ENCODE measurements around the gene PTGES.
"Not testable (repeated sequence)": the region's sequence is repeated elsewhere in the genome, so short reads cannot be mapped to it uniquely, and the experiment has no call there.

PTGES gene

DNA sequence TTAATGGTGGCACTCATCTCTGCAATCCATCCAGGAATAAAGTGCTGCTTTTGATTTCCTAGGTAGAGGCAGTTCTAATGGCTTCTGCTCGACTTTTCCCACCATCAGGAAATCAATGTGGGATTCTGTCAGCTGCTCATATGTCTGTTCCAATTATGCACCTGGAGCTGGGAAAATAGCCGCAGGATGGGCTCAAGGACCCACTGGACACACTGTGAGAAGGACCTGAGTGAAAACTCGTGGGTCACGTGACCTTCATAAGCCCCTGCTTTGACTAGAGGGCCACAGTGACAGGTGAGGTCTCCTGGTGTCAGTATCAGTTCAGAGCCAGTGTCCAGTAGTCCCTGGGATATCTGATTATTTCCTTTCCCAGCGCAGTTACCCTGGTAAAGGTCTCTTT, 17.9 kb upstream of the PTGES start:
- TF ChIP-seq, protein P1, sequence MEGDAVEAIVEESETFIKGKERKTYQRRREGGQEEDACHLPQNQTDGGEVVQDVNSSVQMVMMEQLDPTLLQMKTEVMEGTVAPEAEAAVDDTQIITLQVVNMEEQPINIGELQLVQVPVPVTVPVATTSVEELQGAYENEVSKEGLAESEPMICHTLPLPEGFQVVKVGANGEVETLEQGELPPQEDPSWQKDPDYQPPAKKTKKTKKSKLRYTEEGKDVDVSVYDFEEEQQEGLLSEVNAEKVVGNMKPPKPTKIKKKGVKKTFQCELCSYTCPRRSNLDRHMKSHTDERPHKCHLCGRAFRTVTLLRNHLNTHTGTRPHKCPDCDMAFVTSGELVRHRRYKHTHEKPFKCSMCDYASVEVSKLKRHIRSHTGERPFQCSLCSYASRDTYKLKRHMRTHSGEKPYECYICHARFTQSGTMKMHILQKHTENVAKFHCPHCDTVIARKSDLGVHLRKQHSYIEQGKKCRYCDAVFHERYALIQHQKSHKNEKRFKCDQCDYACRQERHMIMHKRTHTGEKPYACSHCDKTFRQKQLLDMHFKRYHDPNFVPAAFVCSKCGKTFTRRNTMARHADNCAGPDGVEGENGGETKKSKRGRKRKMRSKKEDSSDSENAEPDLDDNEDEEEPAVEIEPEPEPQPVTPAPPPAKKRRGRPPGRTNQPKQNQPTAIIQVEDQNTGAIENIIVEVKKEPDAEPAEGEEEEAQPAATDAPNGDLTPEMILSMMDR (IDR thresholded peaks at IDR 0.05; ENCODE audit: extremely low read depth, insufficient read depth, missing control alignments): no peak
- in situ Hi-C loops (cut with MboI; ENCODE audit: low pct_unique_long_range_greater_than_20kb, low sequenced_read_pairs, unreplicated experiment): no loop called here
- no peak for DNase-seq (ENCODE audit: low spot score)

DNA sequence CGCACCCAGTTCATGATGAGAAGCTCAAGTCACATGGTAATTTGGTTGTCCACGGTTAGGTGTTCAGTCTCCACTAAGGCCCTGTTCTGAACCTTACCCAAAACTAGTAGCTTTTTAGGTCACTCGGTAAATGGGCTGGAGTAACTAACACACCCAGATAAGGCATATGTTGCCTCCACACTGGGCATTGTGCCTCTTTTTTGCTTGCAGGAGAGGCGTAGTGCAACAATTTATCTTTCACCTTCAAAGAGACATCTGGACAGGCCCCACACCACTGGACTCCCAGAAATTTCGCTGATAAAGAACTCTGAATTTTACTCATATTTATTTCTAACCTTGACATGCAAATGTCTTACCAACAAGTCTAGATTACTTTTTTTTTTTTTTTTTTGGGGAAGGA, 16.8 kb upstream of the PTGES start:
- TF ChIP-seq, protein P1 (IDR thresholded peaks at IDR 0.05; ENCODE audit: extremely low read depth, insufficient read depth, missing control alignments): no peak
- in situ Hi-C loops (cut with MboI; ENCODE audit: low pct_unique_long_range_greater_than_20kb, low sequenced_read_pairs, unreplicated experiment): no loop called here
- no peak for DNase-seq (ENCODE audit: low spot score)

DNA sequence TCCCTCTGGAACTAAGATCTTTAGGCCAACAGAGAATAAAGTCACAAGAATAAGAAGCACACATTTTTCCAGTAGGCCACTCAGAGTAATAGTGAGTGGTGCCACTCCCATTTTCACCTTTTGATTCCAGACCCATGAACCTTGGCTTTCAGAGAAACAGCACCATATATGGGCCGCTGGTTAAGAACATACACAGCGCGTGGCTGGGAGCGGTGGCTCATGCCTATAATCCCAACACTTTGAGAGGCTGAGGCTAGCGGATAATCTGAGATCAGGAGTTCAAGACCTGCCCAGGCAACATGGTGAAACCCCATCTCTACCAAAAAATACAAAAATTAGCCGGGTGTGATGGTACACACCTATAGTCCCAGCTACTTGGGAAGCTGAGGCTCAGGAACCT, 15.6 kb upstream of the PTGES start:
- in situ Hi-C loops (cut with MboI; ENCODE audit: low pct_unique_long_range_greater_than_20kb, low sequenced_read_pairs, unreplicated experiment): no loop called here
- DNase-seq (ENCODE audit: low spot score): no peak
- TF ChIP-seq, protein P1 (IDR thresholded peaks at IDR 0.05; ENCODE audit: extremely low read depth, insufficient read depth, missing control alignments): no peak

DNA sequence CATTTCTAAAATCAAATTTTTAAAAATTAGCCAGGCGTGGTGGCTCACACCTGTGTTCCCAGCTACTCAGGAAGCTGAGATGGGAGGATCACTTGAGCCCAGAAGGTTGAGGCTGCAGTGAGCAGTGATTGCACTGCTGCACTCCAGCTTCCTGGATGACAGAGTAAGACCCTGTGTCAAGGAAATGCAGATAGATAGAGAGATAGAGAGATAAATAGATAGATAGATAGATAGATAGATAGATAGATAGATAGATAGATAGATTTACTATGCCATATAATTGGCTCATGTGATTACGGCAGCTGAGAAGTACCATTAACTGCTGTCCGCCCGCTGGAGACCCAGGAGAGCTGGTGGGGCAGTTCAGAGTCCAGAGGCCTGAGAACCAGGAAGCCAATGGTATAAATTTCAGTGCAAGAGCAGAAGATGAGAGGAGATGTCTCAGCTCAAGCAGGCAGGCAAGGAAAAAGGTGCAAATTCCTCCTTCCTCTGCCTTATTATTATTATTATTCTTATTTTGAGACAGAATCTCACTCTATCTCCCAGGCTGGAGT, 13.0 kb upstream of the PTGES start:
- no peak for DNase-seq (ENCODE audit: low spot score)
- in situ Hi-C loops (cut with MboI; ENCODE audit: low pct_unique_long_range_greater_than_20kb, low sequenced_read_pairs, unreplicated experiment): no loop called here
- TF ChIP-seq, protein P1 (IDR thresholded peaks at IDR 0.05; ENCODE audit: extremely low read depth, insufficient read depth, missing control alignments): no peak

DNA sequence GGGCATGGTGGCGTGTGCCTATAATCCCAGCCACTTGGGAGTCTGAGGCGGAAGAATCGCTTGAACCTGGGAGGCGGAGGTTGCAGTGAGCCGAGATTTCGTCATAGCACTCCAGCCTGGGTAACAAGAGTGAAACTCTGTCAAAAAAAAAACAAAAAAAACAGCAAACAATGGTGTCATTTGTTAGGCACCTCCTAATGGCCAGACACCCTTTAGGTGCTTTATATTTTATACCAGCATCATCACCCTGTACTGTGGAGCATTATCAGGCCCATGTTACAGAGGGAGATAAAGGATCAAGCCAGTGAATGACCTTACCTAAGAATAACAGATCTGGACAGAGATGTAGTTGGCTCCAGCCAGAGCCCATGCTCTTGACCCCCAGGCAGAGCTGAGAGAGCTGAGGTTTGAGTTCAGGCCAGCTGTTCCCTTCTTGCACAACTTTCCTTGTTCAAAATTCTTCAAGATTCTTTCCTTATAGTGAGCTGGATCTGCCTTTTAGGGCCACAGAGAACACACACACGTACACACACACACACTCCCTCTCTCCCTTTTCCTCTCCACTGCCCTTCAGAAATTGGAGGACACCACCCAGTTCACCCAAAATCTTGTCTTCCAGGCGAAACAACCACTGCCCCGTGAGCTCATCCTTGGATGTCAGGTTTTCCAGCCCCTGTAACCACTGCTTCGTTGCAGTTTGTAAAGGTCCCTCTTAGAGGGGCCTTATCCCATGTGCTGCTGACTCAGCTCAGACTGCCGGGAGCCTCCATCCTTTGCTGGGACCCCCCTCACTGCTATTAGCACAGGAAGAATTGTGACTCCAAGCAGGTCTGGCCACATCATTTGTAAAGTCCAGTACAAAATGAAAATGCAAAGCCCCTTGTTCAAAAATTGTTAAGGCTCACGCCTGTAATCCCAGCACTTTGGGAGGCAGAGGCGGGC, 10.4 kb upstream of the PTGES start:
- TF ChIP-seq, protein P1 (IDR thresholded peaks at IDR 0.05; ENCODE audit: extremely low read depth, insufficient read depth, missing control alignments): no peak
- in situ Hi-C loops (cut with MboI; ENCODE audit: low pct_unique_long_range_greater_than_20kb, low sequenced_read_pairs, unreplicated experiment): no loop called here
- DNase-seq (ENCODE audit: low spot score): no peak

DNA sequence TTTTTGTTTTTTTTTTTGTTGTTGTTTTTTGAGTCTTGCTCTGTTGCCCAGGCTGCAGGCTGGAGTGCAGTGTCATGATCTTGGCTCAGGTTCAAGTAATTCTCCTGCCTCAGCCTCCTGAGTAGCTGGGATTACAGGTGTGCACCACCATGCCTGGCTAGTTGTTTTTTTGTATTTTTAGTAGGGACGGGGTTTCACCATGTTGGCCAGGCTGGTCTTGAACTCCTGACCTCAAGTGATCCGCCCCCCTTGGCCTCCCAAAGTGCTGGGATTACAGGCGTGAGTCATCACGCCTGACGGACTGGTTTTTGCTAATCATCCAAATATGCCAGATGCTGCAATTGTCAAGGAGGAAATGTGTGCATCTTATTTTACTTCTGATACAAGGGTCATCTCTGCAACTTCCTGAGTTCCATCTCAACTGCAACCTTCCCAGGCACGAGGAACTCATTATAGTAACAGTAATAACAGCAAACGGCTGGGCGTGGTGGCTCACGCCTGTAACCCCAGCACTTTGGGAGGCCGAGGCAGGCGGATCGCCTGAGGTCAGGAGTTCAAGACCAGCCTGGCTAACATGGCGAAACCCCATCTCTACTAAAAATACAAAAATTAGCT, 9.6 kb upstream of the PTGES start:
- in situ Hi-C loops (cut with MboI; ENCODE audit: low pct_unique_long_range_greater_than_20kb, low sequenced_read_pairs, unreplicated experiment); DNase-seq (ENCODE audit: low spot score): not testable (repeated sequence)

DNA sequence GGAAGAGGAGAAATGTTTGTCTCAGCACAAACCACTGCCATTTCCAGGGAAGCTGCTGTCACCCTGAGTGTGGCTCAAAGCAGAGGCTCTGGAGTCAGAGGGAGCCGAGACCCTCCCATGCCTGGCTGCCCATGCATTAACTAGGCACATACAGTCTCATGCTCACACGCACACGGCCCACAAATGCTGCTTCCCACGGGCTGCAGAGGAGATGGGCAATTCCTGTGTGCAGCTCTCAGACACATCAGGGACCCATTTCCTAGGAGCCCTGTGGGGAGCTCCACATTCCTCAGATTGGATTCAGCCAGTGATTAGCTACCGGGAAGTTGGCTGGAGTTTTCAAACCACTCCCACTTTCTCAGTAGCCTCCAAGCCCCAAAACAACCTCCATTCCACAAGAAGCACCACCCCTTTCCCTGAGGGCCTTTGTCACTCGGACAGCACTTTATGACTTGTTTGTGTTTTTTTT, 9.1 kb upstream of the PTGES start:
- in situ Hi-C loops (cut with MboI; ENCODE audit: low pct_unique_long_range_greater_than_20kb, low sequenced_read_pairs, unreplicated experiment): no loop called here
- DNase-seq (ENCODE audit: low spot score): no peak
- TF ChIP-seq, protein P1 (IDR thresholded peaks at IDR 0.05; ENCODE audit: extremely low read depth, insufficient read depth, missing control alignments): no peak
